T-helper 2 cell treated with Interferon-gamma antibody and Interleukin-4, amounts not matched to agents 5 μg/mL and 100 μg/mL, for 36 hours (primary cell): ENCODE data around the gene CIITA.

Experiments used
- DNase-seq: peaks from one replicate; pipeline ENCODE4 v3.0.0; 2021; ENCODE audit warnings: low spot score
- H3K27ac Mint-ChIP-seq: one replicate; pipeline ENCODE4 v1.8.0; 2021; ENCODE audit warnings: mild to moderate bottlenecking, mixed read lengths
- H3K27me3 Mint-ChIP-seq: one replicate; pipeline ENCODE4 v1.8.0; 2021; ENCODE audit warnings: low read depth, mixed read lengths
- H3K36me3 Mint-ChIP-seq: one replicate; pipeline ENCODE4 v1.8.0; 2021; ENCODE audit warnings: low read depth, mixed read lengths
- H3K4me1 Mint-ChIP-seq: one replicate; pipeline ENCODE4 v1.8.0; 2021; ENCODE audit warnings: low read depth, mixed read lengths
- H3K4me3 Mint-ChIP-seq: one replicate; pipeline ENCODE4 v1.8.0; 2022; ENCODE audit warnings: mild to moderate bottlenecking, moderate library complexity, mixed read lengths
- H3K9me3 Mint-ChIP-seq: one replicate; pipeline ENCODE4 v1.8.0; 2021; ENCODE audit warnings: mixed read lengths

Gene CIITA

DNA sequence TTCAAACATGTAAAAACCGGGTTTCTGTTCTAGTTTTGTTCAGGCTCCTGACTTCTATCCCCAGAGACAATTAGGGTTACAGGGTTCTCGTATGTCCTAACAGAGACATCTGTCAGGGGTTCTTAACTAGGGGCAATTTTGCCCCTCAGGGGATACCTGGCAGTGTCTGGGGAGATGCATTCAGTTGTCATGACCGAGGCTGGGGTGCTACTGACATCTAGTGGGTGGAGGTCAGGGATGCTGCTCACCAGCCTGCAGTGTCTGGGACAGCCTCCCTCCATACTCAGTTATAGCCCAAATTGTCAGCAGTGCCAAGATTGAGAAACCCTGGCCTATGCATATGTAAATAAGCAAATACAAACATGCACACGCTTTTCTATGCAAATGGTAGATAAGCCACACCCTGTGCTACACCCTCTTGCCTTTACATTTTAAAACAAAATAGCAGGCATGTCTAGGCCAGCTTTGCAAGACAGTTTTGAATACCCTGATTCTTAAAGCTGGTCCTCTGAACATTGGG lies 104.8 kb downstream of the CIITA start:
- peak overlapping the region; percentile 36 for H3K4me3 Mint-ChIP-seq
- peak; percentile 56 for DNase-seq
- peak overlapping the region; percentile 77 for H3K27ac Mint-ChIP-seq
- peaks cover 74% of the 10 kb centered on the region for H3K4me1 Mint-ChIP-seq
- no peaks in the 10 kb centered on the region for H3K27me3 Mint-ChIP-seq
- H3K9me3 Mint-ChIP-seq, result no peaks in the 10 kb centered on the region
- H3K36me3 Mint-ChIP-seq, result peaks cover 53% of the 10 kb centered on the region

DNA sequence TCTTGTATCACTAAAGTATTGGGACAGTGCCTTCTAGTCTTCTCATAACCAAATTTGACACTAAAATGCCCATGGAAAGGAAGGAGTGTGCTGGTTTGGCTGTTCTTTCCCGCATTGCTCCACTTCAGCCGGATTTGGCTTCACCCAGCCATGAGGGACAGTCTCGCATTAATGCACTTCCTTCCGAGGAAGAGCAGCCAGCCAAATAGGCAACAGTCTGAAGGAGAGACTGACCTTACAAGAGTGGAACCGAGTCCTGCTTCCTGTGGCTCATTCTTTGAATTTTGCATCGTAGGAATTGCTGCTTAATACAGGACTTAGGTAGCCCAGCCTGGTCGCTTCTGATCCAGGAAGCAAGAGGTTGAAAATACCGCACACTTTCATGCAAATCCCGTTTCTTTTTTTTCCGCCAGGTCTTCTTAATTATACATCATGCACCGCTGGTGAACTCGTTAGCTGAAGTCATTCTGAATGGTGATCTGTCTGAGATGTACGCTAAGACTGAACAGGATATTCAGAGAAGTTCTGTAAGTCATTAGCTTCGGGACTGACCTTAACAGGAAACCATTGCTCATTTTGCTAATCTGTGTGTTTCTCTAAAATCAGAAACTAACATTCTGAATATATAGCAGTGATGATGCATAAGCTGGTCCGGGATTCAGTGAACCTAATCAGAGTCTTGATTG lies 105.6 kb downstream of the CIITA start:
- no peaks in the 10 kb centered on the region for H3K9me3 Mint-ChIP-seq
- no peaks in the 10 kb centered on the region for H3K27me3 Mint-ChIP-seq
- H3K4me1 Mint-ChIP-seq, result peaks cover 74% of the 10 kb centered on the region
- peaks cover 55% of the 10 kb centered on the region for H3K36me3 Mint-ChIP-seq
- H3K4me3 Mint-ChIP-seq, result peak overlapping the region; percentile 62
- H3K27ac Mint-ChIP-seq, result peak overlapping the region; percentile 77
- no peak for DNase-seq

DNA sequence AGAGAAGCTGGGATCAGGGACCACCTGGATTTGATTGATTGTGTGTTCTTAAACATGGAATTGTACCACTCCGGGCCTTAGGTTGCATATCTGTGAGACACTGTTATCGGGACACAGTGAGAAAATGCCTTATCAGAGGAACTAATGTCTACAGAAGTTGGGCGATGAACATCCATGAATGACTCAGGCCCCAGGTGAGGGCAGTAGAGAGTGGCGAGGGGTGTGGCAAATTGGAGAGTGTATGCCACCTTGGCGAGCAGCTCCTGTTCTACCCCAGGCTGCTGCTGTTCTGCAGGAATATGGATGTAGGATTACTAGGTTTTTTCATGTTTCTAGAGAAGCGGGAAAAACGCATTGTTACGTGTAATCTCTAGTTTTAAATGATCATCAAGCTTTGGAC lies 106.2 kb downstream of the CIITA start:
- Mint-ChIP-seq H3K4me3 (peak overlapping the region; percentile 62), H3K27me3 (no peaks in the 10 kb centered on the region), H3K4me1 (peaks cover 74% of the 10 kb centered on the region), H3K27ac (peak overlapping the region; percentile 77), H3K9me3 (no peaks in the 10 kb centered on the region), H3K36me3 (peaks cover 52% of the 10 kb centered on the region)
- no peak for DNase-seq

DNA sequence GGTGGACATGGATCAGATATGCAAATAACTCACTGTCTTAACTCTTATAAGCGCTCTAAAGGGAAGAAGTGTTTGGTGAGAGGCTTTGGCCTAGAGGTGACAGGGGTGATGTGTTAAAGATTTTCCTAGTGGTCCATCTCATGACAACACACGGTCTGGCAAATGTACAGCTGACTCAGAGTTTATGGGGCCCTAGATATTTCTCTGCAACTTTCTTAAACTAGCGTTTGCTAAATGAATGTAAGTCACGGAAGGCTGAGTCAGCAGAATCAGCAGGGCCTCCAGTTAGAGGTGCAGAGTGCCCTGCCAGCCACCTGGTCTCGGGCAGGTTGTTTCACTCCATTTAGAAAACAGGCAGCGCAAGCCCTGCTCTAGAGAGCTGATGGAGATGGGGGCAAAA lies 107.5 kb downstream of the CIITA start:
- Mint-ChIP-seq H3K27ac (no peak overlapping the region), H3K27me3 (no peaks in the 10 kb centered on the region)

More for the DNA sequence above, 107.5 kb downstream of the CIITA start:
- H3K36me3 Mint-ChIP-seq, result peaks cover 47% of the 10 kb centered on the region
- no peaks in the 10 kb centered on the region for H3K9me3 Mint-ChIP-seq
- peaks cover 73% of the 10 kb centered on the region for H3K4me1 Mint-ChIP-seq
- no peak for DNase-seq
- no peak overlapping the region for H3K4me3 Mint-ChIP-seq
